PFSK-1 (cell line): ENCODE measurements around the gene OPCML.

Experiments
- POLR2AphosphoS5 ChIP-seq: IDR thresholded peaks from 2 replicates; pipeline ENCODE4 v1.6.1; 2012; ENCODE audit warnings: low read depth, mild to moderate bottlenecking, control low read depth, low read length, moderate library complexity
- REST ChIP-seq, 2 experiments: IDR thresholded peaks; 2 replicates each; pipeline versions ENCODE4 v1.6.1 to v1.8.0; 2011 to 2012; ENCODE audit warnings: low read depth in 2 of 2, low read length in 2 of 2, control low read depth in 1 of 2, inconsistent platforms in 1 of 2, mild to moderate bottlenecking in 1 of 2, moderate library complexity in 1 of 2; ENCODE audit not compliant: insufficient read depth in 1 of 2
- SIN3A ChIP-seq: IDR thresholded peaks from 2 replicates; pipeline ENCODE4 v1.6.1; 2012; ENCODE audit warnings: mild to moderate bottlenecking, low read length, moderate library complexity, borderline replicate concordance; ENCODE audit not compliant: insufficient read depth
- TAF1 ChIP-seq: IDR thresholded peaks from 2 replicates; pipeline ENCODE4 v1.6.1; 2012; ENCODE audit warnings: low read length, control low read depth, borderline replicate concordance; ENCODE audit not compliant: insufficient read depth

GRCh38 chr11:132670921-132671675 lies 861.2 kb downstream of the OPCML start:
- TF ChIP-seq REST (IDR thresholded peaks at IDR 0.05; ENCODE audit: insufficient read depth in 1 of 2, low read depth in 2 of 2, low read length in 2 of 2) = no peak
- no peak for TF ChIP-seq SIN3A
- no peak for TF ChIP-seq TAF1
- no peak for TF ChIP-seq POLR2AphosphoS5
